ENCODE data around the gene IRF5.

Gene IRF5

DNA sequence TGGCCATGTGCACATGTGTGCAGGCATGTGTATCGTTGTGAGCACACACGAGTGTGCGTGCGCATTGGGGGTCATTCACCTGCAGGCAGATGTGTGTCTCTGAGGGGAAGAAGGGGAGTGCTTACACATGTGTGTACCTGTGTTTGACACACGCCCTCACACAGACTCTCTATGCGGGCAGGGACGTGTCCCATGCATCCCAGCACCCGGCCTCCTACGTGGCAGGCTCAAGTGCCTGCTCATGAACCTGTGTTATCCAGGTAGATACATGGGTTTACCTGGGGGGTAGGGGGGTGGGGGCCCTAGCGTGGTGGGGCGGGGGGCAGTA lies 45.8 kb upstream of the IRF5 start:
- Histone ChIP-seq H4K20me1 (ENCODE audit: low read depth, low read length) (no peaks in the 10 kb centered on the region), H3K36me3 (ENCODE audit: low read length) (no peaks in the 10 kb centered on the region), H2AFZ (ENCODE audit: low read depth, low read length, severe bottlenecking) (no peak overlapping the region), H3K79me2 (ENCODE audit: insufficient read depth, low read length) (no peaks in the 10 kb centered on the region), H3K9me3 (ENCODE audit: insufficient read depth, low read length) (peaks cover 5% of the 10 kb centered on the region; the same call in 1 of the 2 replicates), H3K27ac (ENCODE audit: low read depth, low read length) (no peak overlapping the region), H3F3A (ENCODE audit: insufficient read depth) (0 out of 2 replicates have a peak, but pooled peaks cover 7% of the 10 kb centered on the region), H3K4me3 (ENCODE audit: insufficient read depth, low read length, poor library complexity, severe bottlenecking) (no peak overlapping the region), H3K4me2 (ENCODE audit: low read depth, low read length, poor library complexity, severe bottlenecking) (no peak overlapping the region), H3K27me3 (ENCODE audit: low read length) (no peaks in the 10 kb centered on the region), H3K9ac (ENCODE audit: low read length) (no peak overlapping the region), H3K9me2 (replicated peaks; ENCODE audit: insufficient read depth, low read length) (no peaks in the 10 kb centered on the region)
- no peak for TF ChIP-seq EZH2phosphoT487 (conservative IDR thresholded peaks at IDR 0.05; ENCODE audit: low read length)
- TF ChIP-seq, protein P1, sequence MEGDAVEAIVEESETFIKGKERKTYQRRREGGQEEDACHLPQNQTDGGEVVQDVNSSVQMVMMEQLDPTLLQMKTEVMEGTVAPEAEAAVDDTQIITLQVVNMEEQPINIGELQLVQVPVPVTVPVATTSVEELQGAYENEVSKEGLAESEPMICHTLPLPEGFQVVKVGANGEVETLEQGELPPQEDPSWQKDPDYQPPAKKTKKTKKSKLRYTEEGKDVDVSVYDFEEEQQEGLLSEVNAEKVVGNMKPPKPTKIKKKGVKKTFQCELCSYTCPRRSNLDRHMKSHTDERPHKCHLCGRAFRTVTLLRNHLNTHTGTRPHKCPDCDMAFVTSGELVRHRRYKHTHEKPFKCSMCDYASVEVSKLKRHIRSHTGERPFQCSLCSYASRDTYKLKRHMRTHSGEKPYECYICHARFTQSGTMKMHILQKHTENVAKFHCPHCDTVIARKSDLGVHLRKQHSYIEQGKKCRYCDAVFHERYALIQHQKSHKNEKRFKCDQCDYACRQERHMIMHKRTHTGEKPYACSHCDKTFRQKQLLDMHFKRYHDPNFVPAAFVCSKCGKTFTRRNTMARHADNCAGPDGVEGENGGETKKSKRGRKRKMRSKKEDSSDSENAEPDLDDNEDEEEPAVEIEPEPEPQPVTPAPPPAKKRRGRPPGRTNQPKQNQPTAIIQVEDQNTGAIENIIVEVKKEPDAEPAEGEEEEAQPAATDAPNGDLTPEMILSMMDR (IDR thresholded peaks at IDR 0.05; ENCODE audit: insufficient read depth, low read length, poor library complexity, severe bottlenecking): no peak

DNA sequence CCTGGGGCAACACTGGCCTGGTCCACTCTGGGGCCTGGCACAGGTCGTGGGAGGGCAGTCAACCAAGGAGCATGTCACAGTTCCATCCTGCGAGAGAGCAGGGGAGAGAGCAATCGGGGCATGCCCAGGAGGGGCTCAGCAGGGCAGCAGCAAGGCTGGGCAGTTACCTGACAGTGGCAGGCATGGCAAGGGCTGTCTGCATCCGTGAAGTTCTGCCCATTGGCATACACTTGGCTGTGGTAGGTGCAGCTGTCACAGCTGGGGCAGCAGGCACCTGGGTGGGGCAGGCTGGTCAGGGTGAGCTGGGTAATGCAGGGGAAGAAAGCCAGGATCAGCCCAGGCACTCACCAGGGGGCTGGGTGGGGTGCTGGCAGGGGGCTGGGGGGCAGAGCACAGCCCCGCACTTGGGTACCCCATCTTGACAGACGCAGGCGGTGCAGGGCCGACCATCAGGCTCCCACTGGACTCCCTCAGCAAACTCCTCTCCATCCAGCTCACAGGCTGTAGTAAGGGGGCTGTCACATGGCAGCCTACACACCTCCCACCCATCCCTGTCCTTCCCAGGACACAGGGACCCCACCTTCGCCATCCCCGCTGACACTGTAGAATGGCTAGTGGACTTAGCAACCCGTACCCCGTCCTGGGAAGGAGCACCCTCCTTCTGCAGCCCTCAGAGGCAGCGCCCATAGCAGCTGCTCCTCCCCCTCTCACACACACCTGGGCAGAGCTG lies 45.0 kb upstream of the IRF5 start:
- Histone ChIP-seq H3K9ac (ENCODE audit: low read length) (no peak overlapping the region), H3K79me2 (ENCODE audit: insufficient read depth, low read length) (no peaks in the 10 kb centered on the region), H2AFZ (ENCODE audit: low read depth, low read length, severe bottlenecking) (no peak overlapping the region), H3K27ac (ENCODE audit: low read depth, low read length) (no peak overlapping the region), H3K9me3 (ENCODE audit: insufficient read depth, low read length) (peaks cover 2% of the 10 kb centered on the region; the same call in 1 of the 2 replicates), H3F3A (ENCODE audit: insufficient read depth) (0 out of 2 replicates have a peak, but pooled peaks cover 7% of the 10 kb centered on the region), H3K36me3 (ENCODE audit: low read length) (no peaks in the 10 kb centered on the region), H4K20me1 (ENCODE audit: low read depth, low read length) (no peaks in the 10 kb centered on the region), H3K4me3 (ENCODE audit: insufficient read depth, low read length, poor library complexity, severe bottlenecking) (no peak overlapping the region), H3K4me2 (ENCODE audit: low read depth, low read length, poor library complexity, severe bottlenecking) (no peak overlapping the region), H3K9me2 (replicated peaks; ENCODE audit: insufficient read depth, low read length) (no peaks in the 10 kb centered on the region), H3K27me3 (ENCODE audit: low read length) (no peaks in the 10 kb centered on the region)
- TF ChIP-seq, protein P1 (IDR thresholded peaks at IDR 0.05; ENCODE audit: insufficient read depth, low read length, poor library complexity, severe bottlenecking): no peak
- no peak for TF ChIP-seq EZH2phosphoT487 (conservative IDR thresholded peaks at IDR 0.05; ENCODE audit: low read length)

DNA sequence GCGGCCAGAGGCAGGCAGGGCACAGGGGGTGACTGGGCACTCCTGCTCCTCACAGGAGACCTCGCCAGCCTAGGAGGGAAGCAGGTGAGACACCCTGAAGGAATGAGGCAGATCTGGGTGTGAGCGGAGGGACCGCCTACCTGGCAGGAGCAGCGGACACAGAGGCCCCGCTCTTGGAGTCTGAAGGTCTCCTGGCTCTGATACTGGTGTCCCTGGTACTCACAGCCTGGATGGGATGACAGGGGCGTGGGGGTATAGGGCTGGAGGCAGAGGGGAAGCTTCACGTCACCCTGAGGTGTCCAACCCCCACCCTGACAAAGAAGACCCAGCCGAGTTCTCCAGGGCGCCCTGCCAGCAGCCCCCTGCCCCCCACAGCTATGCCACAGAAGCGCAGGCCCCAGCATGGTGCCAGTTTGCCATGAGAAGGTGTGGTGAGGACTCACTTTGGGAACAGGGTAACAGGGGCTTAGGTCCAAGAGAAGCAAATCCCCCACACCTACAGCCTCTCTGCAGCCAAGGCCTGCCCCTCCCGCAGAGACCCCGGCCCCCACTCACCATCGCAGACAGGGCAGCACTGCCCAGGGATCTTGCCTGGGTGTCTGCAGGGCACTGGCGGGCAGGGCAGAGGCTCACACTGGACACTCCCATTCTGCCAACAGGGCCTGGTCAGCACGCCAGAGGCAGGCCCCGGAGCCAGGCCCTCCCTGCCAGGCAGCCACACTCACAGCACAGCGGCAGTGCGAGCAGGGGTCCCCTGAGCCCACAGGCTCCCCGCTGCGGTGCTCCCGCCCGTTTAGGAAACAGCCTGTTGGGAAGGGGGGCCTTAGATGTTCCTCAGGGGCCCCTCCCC lies 44.3 kb upstream of the IRF5 start:
- 0 out of 2 replicates have a peak, but pooled peaks cover 7% of the 10 kb centered on the region for H3F3A ChIP-seq (ENCODE audit: insufficient read depth)
- no peak overlapping the region for H3K27ac ChIP-seq (ENCODE audit: low read depth, low read length)
- no peak overlapping the region for H2AFZ ChIP-seq (ENCODE audit: low read depth, low read length, severe bottlenecking)
- H3K36me3 ChIP-seq (ENCODE audit: low read length): no peaks in the 10 kb centered on the region
- no peak overlapping the region for H3K9ac ChIP-seq (ENCODE audit: low read length)
- H3K9me2 ChIP-seq (replicated peaks; ENCODE audit: insufficient read depth, low read length): no peaks in the 10 kb centered on the region
- no peaks in the 10 kb centered on the region for H3K9me3 ChIP-seq (ENCODE audit: insufficient read depth, low read length)
- no peaks in the 10 kb centered on the region for H4K20me1 ChIP-seq (ENCODE audit: low read depth, low read length)
- no peaks in the 10 kb centered on the region for H3K27me3 ChIP-seq (ENCODE audit: low read length)
- H3K79me2 ChIP-seq (ENCODE audit: insufficient read depth, low read length): no peaks in the 10 kb centered on the region
- no peak overlapping the region for H3K4me3 ChIP-seq (ENCODE audit: insufficient read depth, low read length, poor library complexity, severe bottlenecking)
- no peak overlapping the region for H3K4me2 ChIP-seq (ENCODE audit: low read depth, low read length, poor library complexity, severe bottlenecking)
- no peak for TF ChIP-seq EZH2phosphoT487 (conservative IDR thresholded peaks at IDR 0.05; ENCODE audit: low read length)
- TF ChIP-seq, protein P1 (IDR thresholded peaks at IDR 0.05; ENCODE audit: insufficient read depth, low read length, poor library complexity, severe bottlenecking): no peak
